ENCODE results near the gene ING5.
"Not testable (repeated sequence)": the region's sequence is repeated elsewhere in the genome, so short reads cannot be mapped to it uniquely, and the experiment has no call there.

ING5 gene

GRCh38 chr2:241659150-241659739, 42.6 kb upstream of the ING5 start:
- Histone ChIP-seq H3K4me2 (ENCODE audit: low read length) (no peak overlapping the region), H3K4me3 (ENCODE audit: low read length) (no peak overlapping the region), H3K36me3 (ENCODE audit: control insufficient read depth, low read length) (peaks cover 49% of the 10 kb centered on the region), H3K27me3 (ENCODE audit: control insufficient read depth, low read length) (no peaks in the 10 kb centered on the region), H4K20me1 (ENCODE audit: control insufficient read depth, insufficient read depth, low read depth, low read length) (no peaks in the 10 kb centered on the region), H3K9me2 (replicated peaks; ENCODE audit: control insufficient read depth, low read length) (no peaks in the 10 kb centered on the region), H3K79me2 (ENCODE audit: control insufficient read depth, low read length) (no peaks in the 10 kb centered on the region), H3K9me3 (ENCODE audit: control insufficient read depth, insufficient read depth, low read length) (no peaks in the 10 kb centered on the region), H3K4me1 (ENCODE audit: control insufficient read depth, low read length) (no peaks in the 10 kb centered on the region), H3K27ac (ENCODE audit: low read depth, low read length) (no peak overlapping the region), H3F3A (ENCODE audit: control insufficient read depth, insufficient read depth) (no peaks in the 10 kb centered on the region)
- TF ChIP-seq EZH2phosphoT487 (IDR thresholded peaks at IDR 0.05; ENCODE audit: borderline replicate concordance, low read length) = no peak
- TF ChIP-seq, protein P1, sequence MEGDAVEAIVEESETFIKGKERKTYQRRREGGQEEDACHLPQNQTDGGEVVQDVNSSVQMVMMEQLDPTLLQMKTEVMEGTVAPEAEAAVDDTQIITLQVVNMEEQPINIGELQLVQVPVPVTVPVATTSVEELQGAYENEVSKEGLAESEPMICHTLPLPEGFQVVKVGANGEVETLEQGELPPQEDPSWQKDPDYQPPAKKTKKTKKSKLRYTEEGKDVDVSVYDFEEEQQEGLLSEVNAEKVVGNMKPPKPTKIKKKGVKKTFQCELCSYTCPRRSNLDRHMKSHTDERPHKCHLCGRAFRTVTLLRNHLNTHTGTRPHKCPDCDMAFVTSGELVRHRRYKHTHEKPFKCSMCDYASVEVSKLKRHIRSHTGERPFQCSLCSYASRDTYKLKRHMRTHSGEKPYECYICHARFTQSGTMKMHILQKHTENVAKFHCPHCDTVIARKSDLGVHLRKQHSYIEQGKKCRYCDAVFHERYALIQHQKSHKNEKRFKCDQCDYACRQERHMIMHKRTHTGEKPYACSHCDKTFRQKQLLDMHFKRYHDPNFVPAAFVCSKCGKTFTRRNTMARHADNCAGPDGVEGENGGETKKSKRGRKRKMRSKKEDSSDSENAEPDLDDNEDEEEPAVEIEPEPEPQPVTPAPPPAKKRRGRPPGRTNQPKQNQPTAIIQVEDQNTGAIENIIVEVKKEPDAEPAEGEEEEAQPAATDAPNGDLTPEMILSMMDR (IDR thresholded peaks at IDR 0.05; ENCODE audit: low read depth, low read length, poor library complexity, severe bottlenecking) = peak; percentile 62

DNA sequence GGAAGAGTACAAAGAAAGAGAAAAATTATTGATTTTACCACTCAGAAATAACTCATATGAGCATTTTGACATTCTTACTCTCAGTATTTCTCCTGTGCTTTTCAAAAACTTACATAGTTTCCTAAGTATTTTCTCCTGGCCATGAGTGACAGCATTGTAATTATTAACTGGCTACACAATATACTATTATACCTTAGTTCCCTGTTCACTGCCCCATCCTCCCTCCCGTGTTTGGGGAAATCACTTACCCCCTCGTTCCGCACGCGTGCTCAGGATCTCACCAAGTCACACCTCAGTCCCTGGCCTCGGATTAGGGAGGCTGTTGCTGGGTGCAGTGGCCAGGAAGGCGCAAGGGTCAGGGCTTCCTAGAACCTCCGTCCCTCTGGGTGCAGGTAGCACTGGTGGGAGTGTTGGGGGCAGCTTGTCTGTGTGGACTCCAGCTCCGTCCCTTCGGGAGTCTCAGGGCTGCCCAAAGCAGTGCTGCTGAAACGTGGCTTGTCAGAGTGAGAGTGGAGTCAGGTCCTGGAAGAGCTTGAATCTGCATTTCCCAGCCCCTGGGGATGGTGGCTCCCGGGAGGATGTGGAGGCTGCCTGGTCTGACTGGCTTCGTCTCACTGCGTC, 41.1 kb upstream of the ING5 start:
- no peaks in the 10 kb centered on the region for H3K9me2 ChIP-seq (replicated peaks; ENCODE audit: control insufficient read depth, low read length)
- no peaks in the 10 kb centered on the region for H3K27me3 ChIP-seq (ENCODE audit: control insufficient read depth, low read length)
- H3K4me1 ChIP-seq (ENCODE audit: control insufficient read depth, low read length) = no peaks in the 10 kb centered on the region
- H3K36me3 ChIP-seq (ENCODE audit: control insufficient read depth, low read length) = peaks cover 36% of the 10 kb centered on the region
- H3K9me3 ChIP-seq (ENCODE audit: control insufficient read depth, insufficient read depth, low read length) = no peaks in the 10 kb centered on the region
- no peaks in the 10 kb centered on the region for H3K79me2 ChIP-seq (ENCODE audit: control insufficient read depth, low read length)
- H3K4me3 ChIP-seq (ENCODE audit: low read length) = no peak overlapping the region
- no peaks in the 10 kb centered on the region for H3F3A ChIP-seq (ENCODE audit: control insufficient read depth, insufficient read depth)
- no peak overlapping the region for H3K4me2 ChIP-seq (ENCODE audit: low read length)
- H4K20me1 ChIP-seq (ENCODE audit: control insufficient read depth, insufficient read depth, low read depth, low read length) = no peaks in the 10 kb centered on the region; the same call in 1 of the 2 replicates
- TF ChIP-seq, protein P1 (IDR thresholded peaks at IDR 0.05; ENCODE audit: low read depth, low read length, poor library complexity, severe bottlenecking) = no peak
- TF ChIP-seq EZH2phosphoT487 (IDR thresholded peaks at IDR 0.05; ENCODE audit: borderline replicate concordance, low read length) = no peak
- no peak overlapping the region for H3K27ac ChIP-seq (ENCODE audit: low read depth, low read length)

- not testable (repeated sequence) for H3K79me2 ChIP-seq (ENCODE audit: control insufficient read depth, low read length); H3K27ac ChIP-seq (ENCODE audit: low read depth, low read length); H3K4me3 ChIP-seq (ENCODE audit: low read length); H3K27me3 ChIP-seq (ENCODE audit: control insufficient read depth, low read length); H3K9me3 ChIP-seq (ENCODE audit: control insufficient read depth, insufficient read depth, low read length); H3K9me2 ChIP-seq (replicated peaks; ENCODE audit: control insufficient read depth, low read length); H3F3A ChIP-seq (ENCODE audit: control insufficient read depth, insufficient read depth); H3K4me1 ChIP-seq (ENCODE audit: control insufficient read depth, low read length); H3K4me2 ChIP-seq (ENCODE audit: low read length); H4K20me1 ChIP-seq (ENCODE audit: control insufficient read depth, insufficient read depth, low read depth, low read length)
- peaks cover 36% of the 10 kb centered on the region for H3K36me3 ChIP-seq (ENCODE audit: control insufficient read depth, low read length)
These were observed 39.1 kb upstream of the ING5 start for GRCh38 chr2:241662731-241663130.

- no peak overlapping the region for H3K4me2 ChIP-seq (ENCODE audit: low read length)
- no peak overlapping the region for H3K4me3 ChIP-seq (ENCODE audit: low read length)
- H3K36me3 ChIP-seq (ENCODE audit: control insufficient read depth, low read length) = peaks cover 26% of the 10 kb centered on the region
These were observed 36.0 kb upstream of the ING5 start for GRCh38 chr2:241665731-241666440.

More at GRCh38 chr2:241665731-241666440, 36.0 kb upstream of the ING5 start:
- no peaks in the 10 kb centered on the region for H3K27me3 ChIP-seq (ENCODE audit: control insufficient read depth, low read length)
- no peaks in the 10 kb centered on the region for H3K9me3 ChIP-seq (ENCODE audit: control insufficient read depth, insufficient read depth, low read length)
- H3K9me2 ChIP-seq (replicated peaks; ENCODE audit: control insufficient read depth, low read length) = no peaks in the 10 kb centered on the region
- H4K20me1 ChIP-seq (ENCODE audit: control insufficient read depth, insufficient read depth, low read depth, low read length) = no peaks in the 10 kb centered on the region; the same call in 1 of the 2 replicates
- H3K27ac ChIP-seq (ENCODE audit: low read depth, low read length) = no peak overlapping the region
- no peaks in the 10 kb centered on the region for H3F3A ChIP-seq (ENCODE audit: control insufficient read depth, insufficient read depth)
- H3K4me1 ChIP-seq (ENCODE audit: control insufficient read depth, low read length) = no peaks in the 10 kb centered on the region
- TF ChIP-seq EZH2phosphoT487 (IDR thresholded peaks at IDR 0.05; ENCODE audit: borderline replicate concordance, low read length) = no peak
- TF ChIP-seq, protein P1 (IDR thresholded peaks at IDR 0.05; ENCODE audit: low read depth, low read length, poor library complexity, severe bottlenecking) = no peak
- H3K79me2 ChIP-seq (ENCODE audit: control insufficient read depth, low read length) = no peaks in the 10 kb centered on the region
